Endodermal cell (in vitro differentiated cells): ENCODE results near the gene SPDYE6. TPM values are rescaled to one million over a fixed set of nuclear protein-coding genes. Genes with fewer than 3 reads are reported as not detected.

ENCODE experiments used
- DNase-seq: peaks from one replicate; pipeline ENCODE4 v3.0.0-alpha.2; 2017
- H3K27ac ChIP-seq: 2 replicates; pipeline ENCODE4 v1.5.1; 2013; ENCODE audit warnings: mild to moderate bottlenecking, low read depth, low read length, moderate library complexity
- H3K27me3 ChIP-seq: 2 replicates; pipeline ENCODE4 v1.6.1; 2013; ENCODE audit warnings: mild to moderate bottlenecking, low read length, moderate library complexity; ENCODE audit not compliant: insufficient read depth, control insufficient read depth, poor library complexity, severe bottlenecking
- H3K36me3 ChIP-seq: 2 replicates; pipeline ENCODE4 v1.7.0; 2013; ENCODE audit warnings: mild to moderate bottlenecking, low read length, moderate library complexity; ENCODE audit not compliant: control insufficient read depth, insufficient read depth
- H3K4me1 ChIP-seq: one replicate; pipeline ENCODE4 v1.7.0; 2013; ENCODE audit warnings: low read length; ENCODE audit not compliant: control insufficient read depth, insufficient read depth
- H3K4me3 ChIP-seq: 2 replicates; pipeline ENCODE4 v1.5.1; 2013; ENCODE audit warnings: mild to moderate bottlenecking, low read length, moderate library complexity
- H3K9ac ChIP-seq: 2 replicates; pipeline ENCODE4 v1.6.1; 2013; ENCODE audit warnings: mild to moderate bottlenecking, low read length, moderate library complexity; ENCODE audit not compliant: poor library complexity, severe bottlenecking; ENCODE audit errors: extremely low read depth
- H3K9me3 ChIP-seq: 2 replicates; pipeline ENCODE4 v1.6.1; 2013; ENCODE audit warnings: mild to moderate bottlenecking, low read length, moderate library complexity; ENCODE audit not compliant: control insufficient read depth
- H3K27ac Mint-ChIP-seq: 2 replicates; pipeline ENCODE4 v1.8.0; 2020; ENCODE audit warnings: mixed read lengths
- H3K27me3 Mint-ChIP-seq: 2 replicates; pipeline ENCODE4 v1.8.0; 2021; ENCODE audit warnings: mild to moderate bottlenecking, mixed read lengths; ENCODE audit not compliant: insufficient read depth
- H3K36me3 Mint-ChIP-seq: 2 replicates; pipeline ENCODE4 v1.8.0; 2020; ENCODE audit warnings: low read depth, mixed read lengths
- H3K4me1 Mint-ChIP-seq: 2 replicates; pipeline ENCODE4 v1.8.0; 2020; ENCODE audit warnings: mixed read lengths
- H3K4me3 Mint-ChIP-seq: 2 replicates; pipeline ENCODE4 v1.8.0; 2020; ENCODE audit warnings: mild to moderate bottlenecking, moderate library complexity, mixed read lengths
- H3K9me3 Mint-ChIP-seq: 2 replicates; pipeline ENCODE4 v1.8.0; 2020; ENCODE audit warnings: mild to moderate bottlenecking, mixed read lengths
- CTCF ChIP-seq: fragments of 200-600 bp; sonication (generic); conservative IDR thresholded peaks from 2 replicates; pipeline ENCODE4 v1.5.0; 2021; ENCODE audit warnings: antibody characterized with exemption, mild to moderate bottlenecking
- WGBS, 2 experiments: methylation state at CpG; one replicate each; pipeline versions ENCODE4 v1.1.5 to v1.1.7; 2013; ENCODE audit warnings: missing lambda C conversion rate in 2 of 2, mixed read lengths in 1 of 2; ENCODE audit not compliant: insufficient coverage in 1 of 2, insufficient read length in 1 of 2; 5-methylcytosine and 5-hydroxymethylcytosine counted together
- total RNA-seq, 2 donors: library from RNA; stranded (reverse); fragmentation: NEBNext Ultra II Directional in 1 of 2; extraction: Animal tissue kit (Norgen Biotek cat#: 25700) in 1 of 2; gene quantifications; 2 replicates in 1 of 2; 3 replicates in 1 of 2; pipeline ENCODE4 v1.2.1, GENCODE V29; 2021

The SPDYE6 gene
- total RNA-seq, 2 donors from 2014 or later = not detected

GRCh38 chr7:102321351-102322201 lies 34.7 kb downstream of the SPDYE6 start:
- WGBS, 2 experiments = 51 to 81% methylated on average over 29 to 73 of the region's 73 CpGs
- Mint-ChIP-seq H3K27ac (no peak overlapping the region), H3K4me1 (peaks cover 4% of the 10 kb centered on the region), H3K36me3 (peaks cover 4% of the 10 kb centered on the region), H3K9me3 (no peaks in the 10 kb centered on the region), H3K4me3 (no peak overlapping the region), H3K27me3 (no peaks in the 10 kb centered on the region)
- DNase-seq = peak; percentile 87
- Histone ChIP-seq H3K27ac (no peak overlapping the region), H3K4me1 (no peaks in the 10 kb centered on the region), H3K4me3 (no peak overlapping the region), H3K9ac (no peak overlapping the region), H3K27me3 (no peaks in the 10 kb centered on the region), H3K36me3 (no peaks in the 10 kb centered on the region), H3K9me3 (no peaks in the 10 kb centered on the region)
- peak; percentile 16 for TF ChIP-seq CTCF

- Mint-ChIP-seq H3K4me3 (no peak overlapping the region), H3K27me3 (no peaks in the 10 kb centered on the region), H3K27ac (no peak overlapping the region), H3K9me3 (no peaks in the 10 kb centered on the region), H3K4me1 (peaks cover 4% of the 10 kb centered on the region), H3K36me3 (peaks cover 4% of the 10 kb centered on the region)
- H3K9ac ChIP-seq = no peak overlapping the region
- no peaks in the 10 kb centered on the region for H3K9me3 ChIP-seq
- no peaks in the 10 kb centered on the region for H3K36me3 ChIP-seq
- WGBS, 2 experiments = 86 to 99% methylated on average over 24 to 37 of the region's 37 CpGs
- H3K4me3 ChIP-seq = no peak overlapping the region
- DNase-seq = no peak
- no peaks in the 10 kb centered on the region for H3K27me3 ChIP-seq
- TF ChIP-seq CTCF = no peak
- H3K27ac ChIP-seq = no peak overlapping the region
- H3K4me1 ChIP-seq = no peaks in the 10 kb centered on the region
Measured at GRCh38 chr7:102320601-102321350, 35.5 kb downstream of the SPDYE6 start.

DNA sequence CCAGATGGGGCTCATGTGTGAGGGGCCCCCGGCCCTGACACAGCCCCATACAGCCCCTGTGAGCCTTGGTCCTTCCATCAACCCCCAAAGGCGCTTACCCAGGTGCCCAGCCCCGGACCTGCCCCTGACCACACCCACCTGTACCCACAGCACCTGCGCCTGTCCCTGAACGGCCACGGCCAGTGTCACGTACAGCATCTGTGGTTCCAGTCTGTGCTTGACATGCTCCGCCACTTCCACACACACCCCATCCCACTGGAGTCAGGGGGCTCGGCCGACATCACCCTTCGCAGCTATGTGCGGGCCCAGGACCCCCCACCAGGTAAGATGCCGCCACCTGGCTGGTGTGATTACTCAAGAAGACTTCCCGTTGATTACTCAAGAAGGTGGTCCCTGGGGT lies 36.1 kb downstream of the SPDYE6 start:
- peaks cover 4% of the 10 kb centered on the region for H3K36me3 Mint-ChIP-seq
- no peak overlapping the region for H3K4me3 ChIP-seq
- H3K4me3 Mint-ChIP-seq = no peak overlapping the region
- H3K9ac ChIP-seq = no peak overlapping the region
- no peak overlapping the region for H3K27ac Mint-ChIP-seq
- peaks cover 4% of the 10 kb centered on the region for H3K4me1 Mint-ChIP-seq
- H3K27ac ChIP-seq = no peak overlapping the region
- H3K36me3 ChIP-seq = no peaks in the 10 kb centered on the region
- H3K9me3 ChIP-seq = no peaks in the 10 kb centered on the region
- DNase-seq = no peak
- H3K9me3 Mint-ChIP-seq = no peaks in the 10 kb centered on the region
- H3K27me3 Mint-ChIP-seq = no peaks in the 10 kb centered on the region
- H3K4me1 ChIP-seq = no peaks in the 10 kb centered on the region
- WGBS, 2 experiments = 90 to 94% methylated on average over 2 to 14 of the region's 14 CpGs
- no peak for TF ChIP-seq CTCF
- no peaks in the 10 kb centered on the region for H3K27me3 ChIP-seq
